ENCODE data around the gene IGFBP2. TPM values are rescaled to one million over a fixed set of nuclear protein-coding genes. Genes with fewer than 3 reads are reported as not detected.

Gene IGFBP2
- total and polyA plus RNA-seq, 2 of the 8 experiments (the other 6 are each of a cell fraction or from before 2014, with no cell fraction given) = 326 to 782 TPM

DNA sequence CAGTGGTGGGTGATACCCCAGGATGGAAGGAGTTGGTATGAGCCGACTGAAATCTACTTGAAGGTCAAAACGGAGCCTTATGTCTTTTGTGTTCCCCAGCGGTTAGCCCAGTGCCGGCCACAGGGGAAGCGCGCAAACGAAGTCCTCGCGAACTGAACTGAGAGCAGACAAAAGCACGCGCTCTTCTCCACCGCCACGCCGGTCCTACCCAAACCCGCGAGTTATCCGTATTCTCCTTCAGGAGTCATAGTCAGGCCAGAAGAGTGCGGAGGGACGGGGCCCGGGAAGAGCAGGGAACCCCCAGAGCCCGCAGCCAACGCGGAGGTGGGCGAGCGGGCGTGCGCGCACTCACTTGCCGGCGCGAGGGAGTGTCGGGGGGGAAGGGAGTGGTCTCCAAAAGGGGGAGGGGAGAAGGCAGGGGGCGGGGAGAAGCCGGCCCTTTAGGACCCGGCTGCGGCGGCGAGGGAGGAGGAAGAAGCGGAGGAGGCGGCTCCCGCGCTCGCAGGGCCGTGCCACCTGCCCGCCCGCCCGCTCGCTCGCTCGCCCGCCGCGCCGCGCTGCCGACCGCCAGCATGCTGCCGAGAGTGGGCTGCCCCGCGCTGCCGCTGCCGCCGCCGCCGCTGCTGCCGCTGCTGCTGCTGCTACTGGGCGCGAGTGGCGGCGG is at the start of gene IGFBP2 (continued):
- TF ChIP-seq EP300 (IDR thresholded peaks at IDR 0.05; ENCODE audit: borderline replicate concordance in 1 of 2, low read depth in 2 of 2, low read length in 2 of 2) (no peak), GTF2F1 (IDR thresholded peaks at IDR 0.05; ENCODE audit: borderline replicate concordance, low read depth, low read length) (no peak), HDAC6 (IDR thresholded peaks at IDR 0.05; ENCODE audit: low read depth, low read length) (no peak), JUND (IDR thresholded peaks at IDR 0.05; ENCODE audit: low read length) (no peak; the same call in 1 of the 2 replicates), KDM5A (IDR thresholded peaks at IDR 0.05; ENCODE audit: low read length) (no peak), NRF1 (IDR thresholded peaks at IDR 0.05; ENCODE audit: low read depth, low read length) (no peak), KDM1A (IDR thresholded peaks at IDR 0.05; ENCODE audit: borderline replicate concordance, low read length) (no peak), SP4 (IDR thresholded peaks at IDR 0.05; ENCODE audit: low read length) (no peak), TCF12 (IDR thresholded peaks at IDR 0.05; ENCODE audit: low read depth, low read length) (no peak)
- TF ChIP-seq, protein P1, sequence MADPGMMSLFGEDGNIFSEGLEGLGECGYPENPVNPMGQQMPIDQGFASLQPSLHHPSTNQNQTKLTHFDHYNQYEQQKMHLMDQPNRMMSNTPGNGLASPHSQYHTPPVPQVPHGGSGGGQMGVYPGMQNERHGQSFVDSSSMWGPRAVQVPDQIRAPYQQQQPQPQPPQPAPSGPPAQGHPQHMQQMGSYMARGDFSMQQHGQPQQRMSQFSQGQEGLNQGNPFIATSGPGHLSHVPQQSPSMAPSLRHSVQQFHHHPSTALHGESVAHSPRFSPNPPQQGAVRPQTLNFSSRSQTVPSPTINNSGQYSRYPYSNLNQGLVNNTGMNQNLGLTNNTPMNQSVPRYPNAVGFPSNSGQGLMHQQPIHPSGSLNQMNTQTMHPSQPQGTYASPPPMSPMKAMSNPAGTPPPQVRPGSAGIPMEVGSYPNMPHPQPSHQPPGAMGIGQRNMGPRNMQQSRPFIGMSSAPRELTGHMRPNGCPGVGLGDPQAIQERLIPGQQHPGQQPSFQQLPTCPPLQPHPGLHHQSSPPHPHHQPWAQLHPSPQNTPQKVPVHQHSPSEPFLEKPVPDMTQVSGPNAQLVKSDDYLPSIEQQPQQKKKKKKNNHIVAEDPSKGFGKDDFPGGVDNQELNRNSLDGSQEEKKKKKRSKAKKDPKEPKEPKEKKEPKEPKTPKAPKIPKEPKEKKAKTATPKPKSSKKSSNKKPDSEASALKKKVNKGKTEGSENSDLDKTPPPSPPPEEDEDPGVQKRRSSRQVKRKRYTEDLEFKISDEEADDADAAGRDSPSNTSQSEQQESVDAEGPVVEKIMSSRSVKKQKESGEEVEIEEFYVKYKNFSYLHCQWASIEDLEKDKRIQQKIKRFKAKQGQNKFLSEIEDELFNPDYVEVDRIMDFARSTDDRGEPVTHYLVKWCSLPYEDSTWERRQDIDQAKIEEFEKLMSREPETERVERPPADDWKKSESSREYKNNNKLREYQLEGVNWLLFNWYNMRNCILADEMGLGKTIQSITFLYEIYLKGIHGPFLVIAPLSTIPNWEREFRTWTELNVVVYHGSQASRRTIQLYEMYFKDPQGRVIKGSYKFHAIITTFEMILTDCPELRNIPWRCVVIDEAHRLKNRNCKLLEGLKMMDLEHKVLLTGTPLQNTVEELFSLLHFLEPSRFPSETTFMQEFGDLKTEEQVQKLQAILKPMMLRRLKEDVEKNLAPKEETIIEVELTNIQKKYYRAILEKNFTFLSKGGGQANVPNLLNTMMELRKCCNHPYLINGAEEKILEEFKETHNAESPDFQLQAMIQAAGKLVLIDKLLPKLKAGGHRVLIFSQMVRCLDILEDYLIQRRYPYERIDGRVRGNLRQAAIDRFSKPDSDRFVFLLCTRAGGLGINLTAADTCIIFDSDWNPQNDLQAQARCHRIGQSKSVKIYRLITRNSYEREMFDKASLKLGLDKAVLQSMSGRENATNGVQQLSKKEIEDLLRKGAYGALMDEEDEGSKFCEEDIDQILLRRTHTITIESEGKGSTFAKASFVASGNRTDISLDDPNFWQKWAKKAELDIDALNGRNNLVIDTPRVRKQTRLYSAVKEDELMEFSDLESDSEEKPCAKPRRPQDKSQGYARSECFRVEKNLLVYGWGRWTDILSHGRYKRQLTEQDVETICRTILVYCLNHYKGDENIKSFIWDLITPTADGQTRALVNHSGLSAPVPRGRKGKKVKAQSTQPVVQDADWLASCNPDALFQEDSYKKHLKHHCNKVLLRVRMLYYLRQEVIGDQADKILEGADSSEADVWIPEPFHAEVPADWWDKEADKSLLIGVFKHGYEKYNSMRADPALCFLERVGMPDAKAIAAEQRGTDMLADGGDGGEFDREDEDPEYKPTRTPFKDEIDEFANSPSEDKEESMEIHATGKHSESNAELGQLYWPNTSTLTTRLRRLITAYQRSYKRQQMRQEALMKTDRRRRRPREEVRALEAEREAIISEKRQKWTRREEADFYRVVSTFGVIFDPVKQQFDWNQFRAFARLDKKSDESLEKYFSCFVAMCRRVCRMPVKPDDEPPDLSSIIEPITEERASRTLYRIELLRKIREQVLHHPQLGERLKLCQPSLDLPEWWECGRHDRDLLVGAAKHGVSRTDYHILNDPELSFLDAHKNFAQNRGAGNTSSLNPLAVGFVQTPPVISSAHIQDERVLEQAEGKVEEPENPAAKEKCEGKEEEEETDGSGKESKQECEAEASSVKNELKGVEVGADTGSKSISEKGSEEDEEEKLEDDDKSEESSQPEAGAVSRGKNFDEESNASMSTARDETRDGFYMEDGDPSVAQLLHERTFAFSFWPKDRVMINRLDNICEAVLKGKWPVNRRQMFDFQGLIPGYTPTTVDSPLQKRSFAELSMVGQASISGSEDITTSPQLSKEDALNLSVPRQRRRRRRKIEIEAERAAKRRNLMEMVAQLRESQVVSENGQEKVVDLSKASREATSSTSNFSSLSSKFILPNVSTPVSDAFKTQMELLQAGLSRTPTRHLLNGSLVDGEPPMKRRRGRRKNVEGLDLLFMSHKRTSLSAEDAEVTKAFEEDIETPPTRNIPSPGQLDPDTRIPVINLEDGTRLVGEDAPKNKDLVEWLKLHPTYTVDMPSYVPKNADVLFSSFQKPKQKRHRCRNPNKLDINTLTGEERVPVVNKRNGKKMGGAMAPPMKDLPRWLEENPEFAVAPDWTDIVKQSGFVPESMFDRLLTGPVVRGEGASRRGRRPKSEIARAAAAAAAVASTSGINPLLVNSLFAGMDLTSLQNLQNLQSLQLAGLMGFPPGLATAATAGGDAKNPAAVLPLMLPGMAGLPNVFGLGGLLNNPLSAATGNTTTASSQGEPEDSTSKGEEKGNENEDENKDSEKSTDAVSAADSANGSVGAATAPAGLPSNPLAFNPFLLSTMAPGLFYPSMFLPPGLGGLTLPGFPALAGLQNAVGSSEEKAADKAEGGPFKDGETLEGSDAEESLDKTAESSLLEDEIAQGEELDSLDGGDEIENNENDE (IDR thresholded peaks at IDR 0.05; ENCODE audit: insufficient replicate concordance, low read length) = no peak

Measured in H1 (cell line).